GM18870 (cell line): ENCODE results near the gene TBC1D12.
A peak's percentile ranks its signal among the peaks of the same experiment; 100 is the strongest.
"Not testable (repeated sequence)": the region's sequence is repeated elsewhere in the genome, so short reads cannot be mapped to it uniquely, and the experiment has no call there.

Experiments used
- ATAC-seq: cut with Tn5 transposase; IDR thresholded peaks from one replicate; pipeline ENCODE4 v1.9.1; 2021; ENCODE audit warnings: moderate library complexity; ENCODE audit not compliant: unreplicated experiment

Gene TBC1D12

GRCh38 chr10:94402204-94402842, at the start of gene TBC1D12:
Gene TBC1D12, plus strand, starts transcription at chr10:94402541. Its CDS starts 73 bp downstream, at chr10:94402614.
- ATAC-seq, result peak; percentile 70

GRCh38 chr10:94353336-94353735, 49.0 kb upstream of the TBC1D12 start:
- ATAC-seq, result no peak

GRCh38 chr10:94355841-94356240, 46.5 kb upstream of the TBC1D12 start:
- ATAC-seq, result no peak

GRCh38 chr10:94357193-94357592, 45.1 kb upstream of the TBC1D12 start:
- ATAC-seq, result no peak

- no peak for ATAC-seq
These were observed 43.9 kb upstream of the TBC1D12 start for GRCh38 chr10:94358480-94358879.

- ATAC-seq, result no peak
These were observed 41.1 kb upstream of the TBC1D12 start for GRCh38 chr10:94361171-94361794.

- ATAC-seq, result peak; percentile 94
These were observed 39.7 kb upstream of the TBC1D12 start, which contains the start of gene NOC3L for GRCh38 chr10:94362360-94363250. Gene NOC3L, minus strand, starts transcription at chr10:94362939. Its CDS starts 101 bp downstream, at chr10:94362838.

- peak; percentile 11 for ATAC-seq
These were observed 39.1 kb upstream of the TBC1D12 start for GRCh38 chr10:94363251-94363565.

GRCh38 chr10:94364482-94364881, 37.9 kb upstream of the TBC1D12 start:
- ATAC-seq, result no peak

- ATAC-seq, result no peak
These were observed 36.0 kb upstream of the TBC1D12 start for GRCh38 chr10:94366382-94366781.

GRCh38 chr10:94370501-94370900, 31.8 kb upstream of the TBC1D12 start:
- no peak for ATAC-seq

GRCh38 chr10:94375374-94375773, 27.0 kb upstream of the TBC1D12 start:
- ATAC-seq, result no peak

- no peak for ATAC-seq
These were observed 25.5 kb upstream of the TBC1D12 start for GRCh38 chr10:94376865-94377264.

GRCh38 chr10:94383530-94383929, 18.8 kb upstream of the TBC1D12 start:
- no peak for ATAC-seq

GRCh38 chr10:94385733-94386132, 16.6 kb upstream of the TBC1D12 start:
- ATAC-seq, result not testable (repeated sequence)

GRCh38 chr10:94392117-94392516, 10.2 kb upstream of the TBC1D12 start:
- ATAC-seq, result not testable (repeated sequence)

GRCh38 chr10:94397549-94398370, 4.6 kb upstream of the TBC1D12 start:
- no peak for ATAC-seq

- ATAC-seq, result no peak
These were observed 3.6 kb upstream of the TBC1D12 start for GRCh38 chr10:94398762-94399161.

GRCh38 chr10:94402843-94403379, 570 bp downstream of the TBC1D12 start:
- peak; percentile 9 for ATAC-seq

- ATAC-seq, result peak; percentile 59
These were observed 1.3 kb downstream of the TBC1D12 start for GRCh38 chr10:94403380-94404213.
